H1 (cell line): ENCODE measurements around the gene CHD9NB. TPM values are rescaled to one million over a fixed set of nuclear protein-coding genes. Genes with fewer than 3 reads are reported as not detected.
A peak's percentile ranks its signal among the peaks of the same experiment; 100 is the strongest.

Experiments used
- ATF2 ChIP-seq: IDR thresholded peaks from 2 replicates; pipeline ENCODE4 v1.6.1; 2012; ENCODE audit warnings: low read length, inconsistent platforms
- CHD1 ChIP-seq: IDR thresholded peaks from 2 replicates; pipeline ENCODE4 v1.6.1; 2012; ENCODE audit warnings: low read depth, low read length, improper control_type of control experiment
- CHD2 ChIP-seq: IDR thresholded peaks from 2 replicates; pipeline ENCODE4 v1.6.1; 2012; ENCODE audit warnings: low read length, improper control_type of control experiment
- EZH2 ChIP-seq: fragments of 200-600 bp; sonication (generic); IDR thresholded peaks from 2 replicates; pipeline ENCODE4 v1.7.1; 2012; ENCODE audit warnings: low read depth, mild to moderate bottlenecking, moderate library complexity, low read length, inconsistent platforms; ENCODE audit not compliant: severe bottlenecking
- POLR2A ChIP-seq, 2 experiments: IDR thresholded peaks; 1 replicate in 1 of 2; 2 replicates in 1 of 2; pipeline ENCODE4 v1.6.1; 2011; ENCODE audit warnings: low read depth in 2 of 2, low read length in 2 of 2, mild to moderate bottlenecking in 2 of 2; ENCODE audit errors: control extremely low read depth in 1 of 2
- TAF7 ChIP-seq: optimal IDR thresholded peaks from 2 replicates; pipeline ENCODE3; 2011; ENCODE audit warnings: low read depth, mild to moderate bottlenecking, inconsistent platforms, low read length, moderate library complexity, borderline replicate concordance
- TBP ChIP-seq: IDR thresholded peaks from 2 replicates; pipeline ENCODE4 v1.6.1; 2011; ENCODE audit warnings: low read depth, low read length, improper control_type of control experiment
- ZNF274 ChIP-seq: IDR thresholded peaks from 2 replicates; pipeline ENCODE4 v1.7.0; 2012; ENCODE audit warnings: low read length, borderline replicate concordance; ENCODE audit errors: extremely low read depth
- polyA plus RNA-seq, 7 experiments: library from polyadenylated mRNA; depleted of rRNA in 3 of 7; stranded (reverse) in 5 of 7; unstranded in 2 of 7; fragments of >200 nt in 5 of 7; fragments of 200-250 nt in 2 of 7; gene quantifications; 1 replicate in 5 of 7; 2 replicates in 1 of 7; 4 replicates in 1 of 7; pipeline versions ENCODE4 v1.2.1 to v1.2.3, GENCODE V29; 2011 to 2013; ENCODE audit warnings: missing spikeins in 2 of 7, mixed read lengths in 2 of 7
- total RNA-seq: library from RNA; stranded (reverse); fragmentation: NEBNext Ultra II Directional; extraction: Animal tissue kit (Norgen Biotek cat#: 25700); gene quantifications from 2 replicates; pipeline ENCODE4 v1.2.1, GENCODE V29; 2021

The CHD9NB gene
- total and polyA plus RNA-seq, 2 of the 8 experiments (the other 6 are each of a cell fraction or from before 2014, with no cell fraction given) = 4.5 to 5.9 TPM

DNA sequence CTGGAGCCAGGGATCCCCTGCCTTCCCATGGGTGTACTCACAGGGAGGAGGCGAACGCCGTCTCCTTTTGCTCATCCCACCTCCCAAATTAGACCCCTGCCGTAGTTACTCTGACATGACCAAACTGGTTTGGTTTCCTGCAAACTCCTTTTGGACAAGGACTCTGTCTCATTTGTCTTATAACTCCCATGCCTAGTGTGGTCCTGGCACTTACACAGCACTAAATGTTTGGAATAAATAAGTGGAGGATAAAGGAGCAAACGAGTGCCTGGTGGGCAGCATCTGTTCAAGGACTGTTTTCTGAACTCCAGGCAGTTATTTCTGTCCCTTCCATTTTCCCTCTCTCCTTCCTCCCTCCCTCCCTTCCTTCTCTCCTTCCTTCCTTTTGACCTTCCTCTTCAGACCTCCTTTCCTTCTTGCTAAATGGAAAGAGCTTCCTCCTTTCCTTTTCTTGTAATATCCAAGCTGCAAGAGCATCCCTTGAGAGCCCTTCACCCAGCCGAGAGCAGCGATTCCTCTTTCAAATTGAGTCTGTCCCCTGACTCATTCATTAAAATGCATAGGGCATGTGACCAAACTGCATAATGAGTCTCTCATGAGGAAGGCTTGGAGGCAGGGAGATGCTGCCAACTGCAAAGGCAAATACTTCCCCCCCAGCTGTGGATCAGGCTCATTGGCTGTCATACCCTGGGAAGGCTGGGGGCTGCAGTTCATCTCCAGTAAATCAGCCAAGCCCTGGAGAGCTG, 38.9 kb upstream of the CHD9NB start (continued):
- TF ChIP-seq POLR2A (IDR thresholded peaks at IDR 0.05; ENCODE audit: control extremely low read depth in 1 of 2, low read depth in 2 of 2, low read length in 2 of 2) (peak in 1 of 2 experiments; percentile 50; a peak in 2 of 3 replicates), TBP (0 out of 2 replicates have a peak, but pooled peaks have one; percentile 25), TAF7 (no peak), CHD1 (no peak), EZH2 (no peak), CHD2 (no peak), ATF2 (peak; percentile 35; the same call in 1 of the 2 replicates), ZNF274 (no peak)
- TF ChIP-seq, all 59 proteins: peak for 11
